NOMO-1 treated with DMSO at 0.1 percent for 48 hours (cell line): Measurements from ENCODE around the gene LCA5L.
A peak's percentile ranks its signal among the peaks of the same experiment; 100 is the strongest.
"Not testable (repeated sequence)": the region's sequence is repeated elsewhere in the genome, so short reads cannot be mapped to it uniquely, and the experiment has no call there.

ENCODE experiments used
- DNase-seq: peaks from one replicate; lab custom pipeline; 2025; ENCODE audit not compliant: unreplicated experiment; lab: John Stamatoyannopoulos, UW

Gene LCA5L

DNA sequence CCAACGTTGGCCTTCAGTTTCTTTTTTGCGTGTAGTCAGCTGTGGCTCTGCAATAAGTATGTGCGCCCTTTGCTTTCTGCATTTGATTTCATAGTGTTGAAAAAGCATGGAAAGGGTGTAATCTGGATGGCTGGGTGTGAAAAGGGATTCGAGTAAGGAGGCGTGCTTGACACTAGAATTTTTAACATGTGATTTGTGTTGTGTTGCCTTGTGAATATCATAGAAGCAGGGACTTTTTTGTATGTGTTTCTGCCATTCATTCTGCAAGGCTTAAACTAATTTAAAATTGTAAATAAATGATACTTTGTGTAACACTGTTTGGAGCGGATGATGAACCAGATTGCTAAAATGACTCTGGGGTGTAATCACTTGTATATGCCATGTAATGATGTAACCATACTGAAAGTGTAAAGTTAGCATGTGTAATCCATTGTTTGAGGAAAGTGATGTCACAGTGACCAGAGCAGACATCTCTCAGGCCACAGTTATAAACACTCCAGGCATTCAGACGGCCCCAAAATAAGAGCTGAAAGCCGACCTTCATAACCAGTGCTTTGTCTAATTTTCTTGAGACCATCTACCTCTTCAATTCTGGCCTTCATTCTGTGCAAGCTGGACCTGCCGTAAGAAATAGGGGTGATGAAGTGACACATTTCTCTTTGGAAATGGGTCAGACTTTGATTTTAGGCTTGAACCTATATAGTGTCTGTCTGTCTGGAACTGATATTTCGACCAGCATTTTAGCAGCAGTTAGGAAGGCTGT, 6.8 kb upstream of the LCA5L start:
- no peak for DNase-seq

GRCh38 chr21:39451332-39452206, 6.0 kb upstream of the LCA5L start, which contains the start of gene SH3BGR:
TSS of gene SH3BGR (plus strand) at chr21:39451970. CDS start at chr21:39452097, 127 bp downstream.
- no peak for DNase-seq

DNA sequence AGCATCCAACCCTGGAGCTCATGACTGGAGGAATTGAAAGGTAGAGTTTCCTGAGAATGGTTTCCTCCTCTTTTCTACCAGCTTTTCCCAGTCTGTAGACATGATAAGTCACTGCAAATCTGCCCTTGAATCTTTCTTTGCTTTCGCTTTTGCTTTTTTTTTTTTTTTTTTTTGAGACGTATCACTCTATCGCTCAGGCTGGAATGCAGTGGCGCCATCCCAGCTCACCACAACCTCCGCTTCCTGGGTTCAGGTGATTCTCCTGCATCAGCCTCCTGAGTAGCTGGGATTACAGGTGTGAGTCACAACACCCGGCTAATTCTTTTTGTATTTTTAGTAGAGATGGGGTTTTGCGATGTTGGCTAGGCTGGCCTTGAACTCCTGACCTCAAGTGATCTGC, 1.7 kb upstream of the LCA5L start:
- no peak for DNase-seq

DNA sequence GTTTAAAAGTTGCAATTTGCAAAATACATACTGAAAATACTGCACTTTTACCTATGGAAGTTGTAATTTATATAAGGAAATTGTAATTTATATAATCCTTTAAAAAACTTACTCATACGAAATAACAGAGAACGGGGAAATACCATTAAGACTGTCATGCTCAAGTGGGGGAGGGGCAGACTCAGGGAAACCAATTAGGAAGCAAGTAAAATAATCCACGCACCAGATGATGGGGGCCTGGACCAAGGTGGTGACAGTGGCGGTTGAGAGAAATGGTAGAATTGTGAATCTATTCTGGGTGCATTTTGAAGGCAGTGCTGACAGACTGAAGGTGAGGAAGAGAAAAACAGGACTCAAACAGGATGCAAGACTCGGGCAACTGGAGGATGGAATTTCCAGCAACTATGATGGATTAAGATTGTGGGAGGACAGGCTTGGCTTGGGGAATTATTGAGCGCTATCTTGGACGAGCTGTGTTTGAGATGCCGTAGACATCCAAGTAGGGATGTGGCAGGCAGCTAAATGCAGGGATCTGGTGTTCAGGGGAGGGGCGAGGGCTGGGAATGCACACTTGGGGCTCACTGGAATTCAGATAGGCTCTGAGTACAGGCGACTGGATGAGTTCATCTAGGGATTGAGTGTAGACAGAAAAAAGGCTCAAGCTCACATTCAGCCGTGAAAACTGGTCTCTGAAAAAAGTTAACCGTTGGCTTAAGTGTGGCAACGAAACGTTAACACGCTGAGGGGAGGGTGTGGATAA, 977 bp downstream of the LCA5L start:
- DNase-seq: no peak

DNA sequence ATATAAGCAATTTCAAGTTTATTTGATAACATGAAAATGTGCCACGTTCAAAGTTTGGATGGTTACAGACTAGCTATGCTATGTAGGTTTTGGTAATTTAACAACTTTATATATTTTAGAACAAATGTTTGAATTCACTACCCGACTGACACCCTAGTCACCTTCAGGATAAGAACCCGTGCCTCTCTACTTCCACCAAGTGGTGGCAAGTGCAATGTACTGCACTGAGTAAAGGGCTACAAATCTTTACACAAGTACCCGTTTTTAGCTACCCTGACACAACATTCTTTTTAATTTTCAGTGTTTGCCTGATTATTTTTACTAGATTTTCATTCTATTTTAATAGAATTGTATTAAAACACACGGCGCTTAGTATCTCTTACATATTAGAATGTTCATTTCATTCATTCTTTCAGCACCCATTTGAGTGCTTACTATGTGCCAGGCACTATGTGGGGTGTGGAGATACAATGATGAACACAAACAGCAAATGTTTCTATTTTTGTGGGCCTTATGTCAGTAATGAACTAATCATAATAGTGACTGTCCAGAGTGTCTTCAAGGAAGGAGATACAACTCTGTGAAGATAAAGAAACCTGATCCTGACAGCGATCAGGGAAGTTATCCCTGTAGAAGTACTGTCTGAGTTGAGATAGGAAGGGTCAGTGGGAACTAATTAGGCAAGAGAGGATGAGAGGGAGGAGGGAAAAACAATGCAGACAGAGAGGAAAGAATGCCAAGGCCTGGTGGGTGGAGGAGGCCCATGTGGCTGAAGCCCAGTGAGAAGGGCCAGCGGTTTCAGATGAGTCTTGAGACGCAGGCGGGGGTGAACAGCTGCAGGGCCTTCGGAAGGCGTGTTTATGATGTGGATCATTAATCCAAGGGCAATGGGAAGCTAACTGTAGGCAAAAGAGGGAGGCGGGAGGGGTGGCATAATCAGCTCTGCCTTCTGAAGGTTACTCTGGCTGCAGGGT, 3.8 kb downstream of the LCA5L start:
- DNase-seq: peak; percentile 68

DNA sequence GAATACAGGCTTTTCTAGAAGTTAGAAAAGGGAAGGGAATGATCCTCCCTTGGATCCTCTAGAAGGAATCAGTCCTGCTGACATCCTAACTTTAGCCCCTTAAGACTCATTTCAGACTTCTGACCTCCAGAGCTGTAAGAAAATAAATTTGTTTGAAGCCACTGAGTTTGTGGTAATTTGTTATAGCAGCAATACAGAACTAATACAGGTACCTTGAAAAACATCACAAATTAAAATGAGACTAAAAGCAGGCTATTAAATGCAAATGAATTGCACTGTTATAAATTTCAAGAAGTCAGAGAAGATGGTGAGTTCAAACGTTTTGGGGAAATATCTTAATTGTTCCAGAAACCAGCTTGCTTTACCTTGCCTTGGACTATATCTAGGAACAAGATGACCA, 6.3 kb downstream of the LCA5L start:
- DNase-seq: no peak

DNA sequence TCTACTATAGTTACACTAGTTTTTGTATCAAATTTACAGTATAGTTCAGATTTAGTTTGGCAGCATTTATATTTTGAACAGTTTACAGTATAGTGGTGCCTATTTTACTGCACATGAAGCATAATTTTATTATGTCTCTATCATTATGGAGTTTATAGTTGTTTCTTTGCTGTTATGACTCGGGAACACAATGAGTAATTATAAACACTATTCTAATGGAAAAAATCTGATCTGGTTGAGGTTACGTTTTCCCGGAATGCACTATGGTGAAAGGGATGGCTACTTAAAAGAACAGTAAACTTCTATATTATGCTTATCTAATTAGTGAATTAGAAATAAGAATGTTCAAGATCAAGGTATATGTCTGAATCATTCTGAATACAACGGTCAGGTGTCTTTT, 10.6 kb downstream of the LCA5L start:
- DNase-seq: no peak

DNA sequence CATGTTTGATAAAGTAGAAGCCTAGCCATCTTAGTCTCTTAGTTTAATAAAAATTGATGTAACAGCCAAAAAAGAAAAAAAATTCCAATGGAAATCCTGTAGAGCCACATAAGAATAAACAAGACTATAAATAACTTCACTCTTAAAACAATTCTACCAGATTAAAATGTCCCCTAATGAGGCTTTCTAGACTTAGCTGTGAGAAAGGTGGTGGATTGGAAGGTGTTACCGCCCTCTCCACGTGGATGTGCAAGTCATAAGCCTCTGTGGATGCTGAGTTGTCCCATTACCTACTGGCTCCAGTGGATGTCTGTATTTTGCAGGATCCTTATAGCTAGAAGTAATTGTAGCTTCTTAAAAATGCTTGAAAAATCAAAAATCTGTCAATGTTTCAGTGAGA, 14.6 kb downstream of the LCA5L start:
- no peak for DNase-seq

DNA sequence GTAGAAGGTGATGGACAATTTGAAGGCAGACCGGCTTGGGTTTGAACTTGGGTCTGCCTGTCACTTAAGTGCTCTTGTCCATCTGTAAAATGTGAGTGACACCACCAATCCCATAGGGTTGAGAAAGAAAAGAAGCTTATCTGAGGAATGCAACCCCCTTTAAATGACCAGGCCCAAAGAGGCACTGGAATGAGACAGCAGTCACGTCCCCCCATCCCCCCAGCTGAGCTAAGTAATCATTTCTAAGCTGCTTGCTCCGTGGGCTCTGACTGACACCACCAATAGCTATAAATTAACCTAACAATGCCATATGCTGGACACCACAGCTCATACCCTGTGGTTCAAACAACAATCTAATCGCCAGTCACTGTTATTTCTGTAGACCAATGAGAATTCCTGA, 15.1 kb downstream of the LCA5L start:
- no peak for DNase-seq

DNA sequence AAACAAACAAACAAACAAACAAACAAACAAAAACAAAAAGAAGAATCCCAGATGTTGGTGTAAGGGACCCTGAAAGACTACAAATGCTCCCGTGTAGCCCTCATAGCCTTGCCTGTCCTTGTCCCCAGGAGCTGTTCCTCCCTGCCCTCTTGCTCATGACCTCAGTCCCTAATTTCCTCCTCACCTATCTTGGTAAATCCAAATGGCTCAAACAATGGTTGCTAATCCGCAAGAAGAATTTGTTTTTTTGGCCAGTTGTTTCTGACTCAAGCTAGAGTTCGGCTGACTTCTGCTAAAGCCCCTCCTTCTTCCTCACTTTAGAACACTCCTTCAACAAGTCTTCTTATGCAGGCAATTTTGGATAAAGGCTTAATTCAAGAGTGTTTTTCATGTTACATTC, 15.6 kb downstream of the LCA5L start:
- DNase-seq: no peak

- DNase-seq: no peak
These were observed 16.1 kb downstream of the LCA5L start for GRCh38 chr21:39429445-39429844.

DNA sequence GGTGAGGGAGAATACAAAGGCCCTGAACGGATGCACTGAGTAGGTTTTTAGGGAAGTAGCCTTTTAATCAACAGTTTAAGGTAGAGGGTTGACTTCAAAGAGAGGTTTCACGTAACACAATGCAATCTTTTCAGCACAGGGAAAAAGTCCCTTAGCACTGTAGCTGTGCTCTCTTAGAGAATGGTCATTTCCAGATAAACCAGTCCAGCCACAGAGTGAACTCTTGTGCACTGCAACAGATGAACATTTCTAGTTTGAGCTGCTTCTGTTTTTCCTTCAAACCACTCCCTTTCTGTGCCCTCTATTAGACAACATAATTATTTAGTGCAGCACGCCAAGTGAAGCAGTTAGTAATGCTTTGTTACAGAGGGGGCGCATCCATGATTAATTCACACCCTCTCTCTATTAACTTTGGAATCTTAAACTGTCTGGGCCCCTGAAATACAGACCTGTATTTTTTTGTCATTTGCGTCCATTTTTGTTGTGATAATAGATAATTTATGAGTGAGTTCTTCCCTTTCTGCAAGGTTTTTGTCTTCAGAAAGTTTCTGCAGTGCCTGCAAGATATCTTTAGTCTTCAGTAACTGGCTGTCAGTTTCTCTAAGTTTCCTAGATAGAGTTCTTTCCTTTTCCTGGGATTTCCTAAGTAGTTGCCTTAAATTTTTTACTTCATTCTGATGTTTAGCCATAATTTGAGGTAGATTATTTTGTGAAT, 22.9 kb downstream of the LCA5L start:
- peak; percentile 47 for DNase-seq

- not testable (repeated sequence) for DNase-seq
These were observed 26.4 kb downstream of the LCA5L start for GRCh38 chr21:39419204-39419603.

DNA sequence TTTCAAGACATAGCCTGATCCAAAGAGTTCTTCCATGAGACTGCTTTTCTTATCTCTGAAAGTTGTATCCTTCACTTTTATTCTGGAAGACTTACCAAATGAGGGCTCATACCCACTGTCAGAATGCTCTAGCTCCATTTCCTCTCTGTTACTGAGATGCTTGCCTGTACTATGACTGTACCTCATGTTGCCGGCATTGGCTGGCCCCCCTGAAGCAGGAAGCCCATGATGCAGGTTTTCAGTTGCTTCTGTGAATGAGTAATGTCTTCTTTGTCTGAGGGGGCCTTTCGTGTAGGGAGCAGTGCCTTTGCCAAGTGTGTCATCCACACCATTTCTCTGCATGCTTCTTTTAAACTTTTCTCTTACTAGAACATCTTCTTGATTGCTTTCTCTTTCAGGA, 39.5 kb downstream of the LCA5L start:
- DNase-seq: no peak

- DNase-seq: no peak
These were observed 45.4 kb downstream of the LCA5L start for GRCh38 chr21:39400173-39400572.

DNA sequence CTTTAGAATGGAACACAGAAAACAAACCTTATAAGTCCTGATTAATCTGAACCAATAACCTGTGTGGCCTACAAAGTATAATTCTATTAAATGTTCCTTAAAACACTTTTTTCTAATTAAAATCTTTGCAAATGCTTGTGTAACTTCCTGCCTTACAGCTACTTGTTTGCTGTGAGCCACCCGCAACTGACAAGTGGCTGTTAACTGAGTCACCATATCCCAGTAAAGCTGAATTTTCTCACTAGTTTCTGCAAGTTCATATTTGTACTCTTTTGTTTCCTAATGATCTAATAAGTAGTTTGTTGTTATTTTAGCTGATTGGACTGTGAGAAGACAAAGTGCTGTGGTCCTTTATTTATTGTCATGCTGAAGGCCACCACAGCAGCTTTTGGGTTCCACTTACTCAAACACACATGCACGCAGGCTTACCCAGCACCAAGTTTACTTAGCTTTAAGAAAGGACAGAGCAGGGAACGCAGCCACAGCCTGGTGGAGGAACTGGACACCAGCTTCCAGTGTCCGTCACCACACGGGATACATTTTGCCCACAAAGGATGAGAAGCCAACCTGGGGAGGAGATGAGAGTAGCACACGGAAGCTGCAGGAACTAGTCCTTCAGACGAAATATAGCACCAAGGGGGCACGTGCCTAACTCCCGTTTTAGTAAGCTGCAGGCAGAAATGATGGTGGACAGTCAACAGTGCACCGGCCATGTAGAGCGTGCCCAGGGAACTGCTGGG, 47.8 kb downstream of the LCA5L start:
- peak; percentile 84 for DNase-seq

DNA sequence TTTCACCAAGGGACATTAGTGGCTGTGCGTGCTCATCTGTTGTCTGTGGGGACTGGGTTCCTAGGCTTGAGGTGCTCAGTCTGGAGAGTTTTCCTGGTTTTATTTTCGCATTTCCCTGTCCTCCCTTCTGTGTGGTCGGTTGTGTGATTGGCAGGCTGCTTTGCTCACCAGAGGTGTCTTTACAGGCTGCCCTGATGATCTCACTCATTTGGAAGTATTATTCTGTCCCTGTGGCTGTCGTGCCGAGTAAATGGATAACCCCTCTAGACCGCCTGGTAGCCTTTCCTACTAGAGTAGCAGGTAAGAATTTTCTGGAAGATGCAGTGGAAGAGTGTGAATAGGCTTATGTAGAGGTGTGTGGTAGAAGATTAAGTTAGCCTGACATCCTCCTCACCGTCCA, 52.6 kb downstream of the LCA5L start:
- no peak for DNase-seq

DNA sequence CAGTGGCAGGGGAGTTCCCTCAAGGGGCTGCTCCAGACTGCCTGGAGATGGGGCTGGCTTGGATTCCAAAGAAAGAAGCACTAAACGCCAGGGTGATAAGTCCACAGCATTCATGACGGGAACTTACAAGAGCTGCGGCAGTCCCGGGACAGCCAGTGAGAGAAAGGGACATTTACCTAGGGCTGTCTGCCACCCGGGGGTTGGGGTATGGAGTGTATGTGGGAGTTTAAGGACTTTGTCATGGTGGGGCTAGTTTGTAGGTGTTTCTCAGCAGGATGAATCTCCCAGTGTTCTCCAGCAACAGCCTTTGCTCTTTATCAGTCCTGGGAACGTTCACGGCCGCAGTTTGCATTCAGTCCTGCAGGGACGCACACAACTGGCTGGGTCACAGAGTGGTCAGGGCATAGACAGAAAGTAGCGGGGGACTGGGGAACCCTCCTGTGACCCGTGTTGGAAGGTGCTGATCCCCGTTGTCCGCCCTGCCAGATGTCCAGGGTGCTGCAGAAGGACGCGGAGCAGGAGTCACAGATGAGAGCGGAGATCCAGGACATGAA, 55.3 kb downstream of the LCA5L start:
- no peak for DNase-seq

DNA sequence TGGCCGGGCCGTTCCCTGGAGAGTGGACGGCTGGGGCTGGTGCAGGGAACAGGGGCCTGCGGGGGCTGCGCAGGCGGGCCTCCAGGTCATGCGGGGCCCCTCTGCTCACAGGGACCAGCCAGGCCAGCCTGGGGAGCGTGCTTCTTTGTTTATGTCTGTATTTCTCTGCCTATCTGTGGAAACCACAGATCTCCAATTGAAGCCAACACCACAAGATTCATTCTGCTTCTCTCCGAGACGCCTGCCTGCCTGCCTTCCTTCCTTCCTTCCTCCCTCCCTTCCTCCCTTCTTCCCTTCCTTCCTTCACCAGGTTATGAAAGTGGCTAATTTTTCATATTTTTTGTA, 56.8 kb downstream of the LCA5L start:
- DNase-seq: no peak
